ENCODE measurements around the gene FAM111A.

DNA sequence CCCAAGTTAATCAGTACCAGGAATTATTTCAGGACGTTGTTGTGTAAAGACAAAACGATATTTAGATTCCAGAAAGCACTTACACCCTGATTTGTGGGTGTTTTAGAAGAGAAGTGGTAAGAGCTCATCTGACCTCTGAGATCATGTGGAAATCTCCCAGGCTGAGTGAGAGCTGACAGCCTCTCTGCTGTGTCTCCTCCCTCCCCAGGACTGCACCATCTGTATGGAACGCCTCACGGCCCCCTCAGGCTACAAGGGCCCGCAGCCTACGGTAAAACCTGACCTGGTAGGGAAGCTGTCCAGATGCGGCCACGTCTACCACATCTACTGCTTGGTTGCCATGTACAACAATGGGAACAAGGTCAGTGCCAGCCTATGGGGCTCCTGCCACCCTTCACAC is 49.2 kb downstream of the FAM111A start:
- TF ChIP-seq, protein P1, sequence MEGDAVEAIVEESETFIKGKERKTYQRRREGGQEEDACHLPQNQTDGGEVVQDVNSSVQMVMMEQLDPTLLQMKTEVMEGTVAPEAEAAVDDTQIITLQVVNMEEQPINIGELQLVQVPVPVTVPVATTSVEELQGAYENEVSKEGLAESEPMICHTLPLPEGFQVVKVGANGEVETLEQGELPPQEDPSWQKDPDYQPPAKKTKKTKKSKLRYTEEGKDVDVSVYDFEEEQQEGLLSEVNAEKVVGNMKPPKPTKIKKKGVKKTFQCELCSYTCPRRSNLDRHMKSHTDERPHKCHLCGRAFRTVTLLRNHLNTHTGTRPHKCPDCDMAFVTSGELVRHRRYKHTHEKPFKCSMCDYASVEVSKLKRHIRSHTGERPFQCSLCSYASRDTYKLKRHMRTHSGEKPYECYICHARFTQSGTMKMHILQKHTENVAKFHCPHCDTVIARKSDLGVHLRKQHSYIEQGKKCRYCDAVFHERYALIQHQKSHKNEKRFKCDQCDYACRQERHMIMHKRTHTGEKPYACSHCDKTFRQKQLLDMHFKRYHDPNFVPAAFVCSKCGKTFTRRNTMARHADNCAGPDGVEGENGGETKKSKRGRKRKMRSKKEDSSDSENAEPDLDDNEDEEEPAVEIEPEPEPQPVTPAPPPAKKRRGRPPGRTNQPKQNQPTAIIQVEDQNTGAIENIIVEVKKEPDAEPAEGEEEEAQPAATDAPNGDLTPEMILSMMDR (IDR thresholded peaks at IDR 0.05; ENCODE audit: low read length), result no peak
- TF ChIP-seq EZH2 (optimal IDR thresholded peaks at IDR 0.05; ENCODE audit: low read depth, low read length) (no peak), EZH2phosphoT487 (IDR thresholded peaks at IDR 0.05; ENCODE audit: low read length) (no peak)
